Bronchial epithelial cell (primary cell): Measurements from ENCODE around the gene KLK12. TPM values are rescaled to one million over a fixed set of nuclear protein-coding genes. Genes with fewer than 3 reads are reported as not detected.

ENCODE experiments used
- DNase-seq: peaks from one replicate; pipeline ENCODE4 v3.0.0-alpha.2; 2010; ENCODE audit warnings: low read depth
- FAIRE-seq: peaks from 2 replicates; lab custom pipeline; 2011; peaks lifted over from hg19 to GRCh38; lab: Jason Lieb, UNC
- H3K27me3 ChIP-seq: 2 replicates; pipeline ENCODE4 v1.5.1; 2011; ENCODE audit warnings: low read length; ENCODE audit not compliant: control insufficient read depth, insufficient read depth
- H3K36me3 ChIP-seq: 2 replicates; pipeline ENCODE4 v1.5.1; 2011; ENCODE audit warnings: low read length; ENCODE audit not compliant: control insufficient read depth, insufficient read depth
- H3K4me3 ChIP-seq: 2 replicates; pipeline ENCODE4 v1.5.1; 2011; ENCODE audit warnings: mild to moderate bottlenecking, low read depth, low read length, control low read depth
- CTCF ChIP-seq: IDR thresholded peaks from 2 replicates; pipeline ENCODE4 v1.5.1; 2011; ENCODE audit warnings: mild to moderate bottlenecking, moderate library complexity, low read length, control low read depth, inconsistent platforms; ENCODE audit not compliant: insufficient read depth, severe bottlenecking
- total RNA-seq: library from RNA; depleted of rRNA; stranded (reverse); fragments of >200 nt; gene quantifications from 2 replicates; pipeline ENCODE4 v1.2.1, GENCODE V29; 2014

KLK12 gene
- total RNA-seq, 1 donor from 2014 or later, result not detected

GRCh38 chr19:51060973-51061372 is 26.2 kb upstream of the KLK12 start:
- Histone ChIP-seq H3K36me3 (no peaks in the 10 kb centered on the region), H3K4me3 (no peak overlapping the region), H3K27me3 (no peaks in the 10 kb centered on the region)
- DNase-seq (no peak), FAIRE-seq (no peak)
- TF ChIP-seq CTCF, result no peak

GRCh38 chr19:51060336-51060735 is 25.5 kb upstream of the KLK12 start:
- Histone ChIP-seq H3K4me3 (no peak overlapping the region), H3K27me3 (no peaks in the 10 kb centered on the region), H3K36me3 (no peaks in the 10 kb centered on the region)
- FAIRE-seq, result no peak
- DNase-seq, result no peak
- TF ChIP-seq CTCF, result no peak

DNA sequence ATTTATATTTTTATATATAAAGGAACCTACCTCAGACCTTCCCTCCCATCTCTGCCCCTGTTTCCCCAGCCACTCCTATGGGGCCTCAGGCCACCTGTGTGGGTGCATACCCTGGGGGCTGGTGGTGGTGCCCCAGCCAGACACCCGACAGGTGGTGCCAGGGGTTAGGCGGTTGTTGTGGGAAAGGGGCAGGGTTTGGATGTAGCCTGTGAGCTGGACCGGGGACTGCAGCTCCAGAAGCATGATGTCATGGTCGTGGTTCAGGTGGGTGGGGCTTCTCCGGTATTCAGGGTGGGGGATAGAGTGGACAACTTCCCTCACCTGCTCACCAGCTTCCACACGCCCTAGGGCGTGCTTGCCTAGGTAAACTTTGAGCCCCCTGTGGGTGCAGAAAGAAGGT is 24.9 kb upstream of the KLK12 start:
- DNase-seq, result no peak
- no peak for TF ChIP-seq CTCF
- no peak for FAIRE-seq
- Histone ChIP-seq H3K4me3 (no peak overlapping the region), H3K27me3 (no peaks in the 10 kb centered on the region), H3K36me3 (no peaks in the 10 kb centered on the region)

DNA sequence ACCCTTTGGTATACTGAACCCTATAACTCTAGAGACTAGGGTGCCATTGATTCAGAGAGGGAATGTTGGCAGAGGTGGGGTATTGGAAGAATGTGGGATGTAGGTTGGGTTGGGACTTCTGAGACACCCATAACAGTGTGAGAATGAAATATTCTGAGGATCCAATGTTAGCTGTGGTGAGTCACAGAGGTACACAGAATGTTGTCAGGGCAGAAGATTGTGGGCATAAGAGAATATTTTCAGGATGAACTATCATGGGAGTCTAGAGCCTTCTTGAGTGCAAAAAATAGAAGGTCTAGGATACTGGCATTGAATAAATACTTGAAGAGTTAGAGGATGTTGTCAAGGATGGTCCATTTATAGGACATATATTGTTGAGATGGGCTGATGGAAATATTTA is 21.1 kb upstream of the KLK12 start:
- no peak for TF ChIP-seq CTCF
- DNase-seq, result peak; percentile 42
- no peak overlapping the region for H3K4me3 ChIP-seq
- no peak for FAIRE-seq
- no peaks in the 10 kb centered on the region for H3K36me3 ChIP-seq
- H3K27me3 ChIP-seq, result no peaks in the 10 kb centered on the region

GRCh38 chr19:51047031-51047335 is 12.2 kb upstream of the KLK12 start:
- TF ChIP-seq CTCF, result no peak
- Histone ChIP-seq H3K36me3 (no peaks in the 10 kb centered on the region), H3K27me3 (no peaks in the 10 kb centered on the region), H3K4me3 (no peak overlapping the region)
- no peak for FAIRE-seq
- no peak for DNase-seq

DNA sequence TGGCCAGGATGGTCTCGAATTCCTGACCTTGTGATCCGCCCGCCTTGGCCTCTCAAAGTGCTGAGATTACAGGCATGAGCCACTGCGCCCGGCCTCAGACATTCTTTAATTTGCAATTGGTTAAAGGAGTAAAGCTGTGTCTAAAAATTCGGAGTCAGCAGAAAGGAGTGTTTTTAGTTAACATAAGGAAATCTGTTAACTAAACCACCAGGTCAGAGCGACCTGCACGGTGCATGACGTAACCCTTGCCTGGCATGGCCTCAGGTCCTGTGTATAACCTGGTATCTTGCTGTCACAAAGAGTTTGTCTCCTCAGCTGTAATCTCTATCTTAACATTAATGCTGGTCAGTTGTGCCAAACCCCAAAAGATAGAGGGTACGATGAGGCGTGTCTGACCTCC is 9.5 kb upstream of the KLK12 start:
- Histone ChIP-seq H3K4me3 (no peak overlapping the region), H3K27me3 (no peaks in the 10 kb centered on the region), H3K36me3 (no peaks in the 10 kb centered on the region)
- FAIRE-seq (no peak), DNase-seq (no peak)
- no peak for TF ChIP-seq CTCF
